ENCODE results near the gene TBC1D10B. TPM values are rescaled to one million over a fixed set of nuclear protein-coding genes. Genes with fewer than 3 reads are reported as not detected.
A peak's percentile ranks its signal among the peaks of the same experiment; 100 is the strongest.

TBC1D10B gene
- total RNA-seq, 1 donor from 2014 or later = 51.9 TPM

GRCh38 chr16:30407102-30407803 is 37.0 kb upstream of the TBC1D10B start, which contains the start of gene ZNF771:
ZNF771 (plus strand) TSS chr16:30407606; CDS start chr16:30408054, 448 bp downstream.
- no peak for DNase-seq (ENCODE audit: low read depth)
- no peak for TF ChIP-seq CTCF (IDR thresholded peaks at IDR 0.05; ENCODE audit: insufficient read depth, low read length, poor library complexity, severe bottlenecking)

GRCh38 chr16:30406795-30407101 is 36.5 kb upstream of the TBC1D10B start:
- Histone ChIP-seq H3K36me3 (ENCODE audit: control insufficient read depth, insufficient read depth, low read length) (peaks cover 2% of the 10 kb centered on the region), H3K27me3 (ENCODE audit: control insufficient read depth, insufficient read depth, low read length) (no peaks in the 10 kb centered on the region), H3K4me3 (ENCODE audit: low read depth, low read length) (peak overlapping the region; percentile 78)
- TF ChIP-seq CTCF (IDR thresholded peaks at IDR 0.05; ENCODE audit: insufficient read depth, low read length, poor library complexity, severe bottlenecking) = no peak
- DNase-seq (ENCODE audit: low read depth) = no peak

More at GRCh38 chr16:30407102-30407803, 37.0 kb upstream of the TBC1D10B start, which contains the start of gene ZNF771:
- peaks cover 2% of the 10 kb centered on the region for H3K36me3 ChIP-seq (ENCODE audit: control insufficient read depth, insufficient read depth, low read length)
- peak within 1 kb of the TSS; percentile 78 for H3K4me3 ChIP-seq (ENCODE audit: low read depth, low read length)
- H3K27me3 ChIP-seq (ENCODE audit: control insufficient read depth, insufficient read depth, low read length) = no peaks in the 10 kb centered on the region

GRCh38 chr16:30401768-30402425 is 31.6 kb upstream of the TBC1D10B start:
- Histone ChIP-seq H3K36me3 (ENCODE audit: control insufficient read depth, insufficient read depth, low read length) (no peaks in the 10 kb centered on the region), H3K27me3 (ENCODE audit: control insufficient read depth, insufficient read depth, low read length) (no peaks in the 10 kb centered on the region), H3K4me3 (ENCODE audit: low read depth, low read length) (no peak overlapping the region)
- TF ChIP-seq CTCF (IDR thresholded peaks at IDR 0.05; ENCODE audit: insufficient read depth, low read length, poor library complexity, severe bottlenecking) = no peak
- DNase-seq (ENCODE audit: low read depth) = no peak

GRCh38 chr16:30399435-30400186 is 29.3 kb upstream of the TBC1D10B start:
- no peaks in the 10 kb centered on the region for H3K36me3 ChIP-seq (ENCODE audit: control insufficient read depth, insufficient read depth, low read length)
- H3K4me3 ChIP-seq (ENCODE audit: low read depth, low read length) = peak overlapping the region; percentile 33
- no peaks in the 10 kb centered on the region for H3K27me3 ChIP-seq (ENCODE audit: control insufficient read depth, insufficient read depth, low read length)
- no peak for DNase-seq (ENCODE audit: low read depth)
- no peak for TF ChIP-seq CTCF (IDR thresholded peaks at IDR 0.05; ENCODE audit: insufficient read depth, low read length, poor library complexity, severe bottlenecking)

- no peaks in the 10 kb centered on the region for H3K27me3 ChIP-seq (ENCODE audit: control insufficient read depth, insufficient read depth, low read length)
- no peak for DNase-seq (ENCODE audit: low read depth)
- no peak for TF ChIP-seq CTCF (IDR thresholded peaks at IDR 0.05; ENCODE audit: insufficient read depth, low read length, poor library complexity, severe bottlenecking)
- H3K36me3 ChIP-seq (ENCODE audit: control insufficient read depth, insufficient read depth, low read length) = no peaks in the 10 kb centered on the region
- H3K4me3 ChIP-seq (ENCODE audit: low read depth, low read length) = no peak overlapping the region
Measured at GRCh38 chr16:30398661-30399434, 28.6 kb upstream of the TBC1D10B start.
